ENCODE data around the gene ST3GAL3.
"Not testable (repeated sequence)": the region's sequence is repeated elsewhere in the genome, so short reads cannot be mapped to it uniquely, and the experiment has no call there.

The ST3GAL3 gene

GRCh38 chr1:43830802-43831201, 123.5 kb downstream of the ST3GAL3 start:
- Histone ChIP-seq H3K4me3 (replicated peaks; ENCODE audit: insufficient read depth, low read length) (no peak overlapping the region), H3K27me3 (ENCODE audit: insufficient read depth, poor library complexity, severe bottlenecking) (no peaks in the 10 kb centered on the region), H3K27ac (replicated peaks) (peak overlapping the region; percentile 95)
- DNase-seq (ENCODE audit: low read depth in 1 of 2, low spot score in 1 of 2) = no peak
- TF ChIP-seq, protein P1, sequence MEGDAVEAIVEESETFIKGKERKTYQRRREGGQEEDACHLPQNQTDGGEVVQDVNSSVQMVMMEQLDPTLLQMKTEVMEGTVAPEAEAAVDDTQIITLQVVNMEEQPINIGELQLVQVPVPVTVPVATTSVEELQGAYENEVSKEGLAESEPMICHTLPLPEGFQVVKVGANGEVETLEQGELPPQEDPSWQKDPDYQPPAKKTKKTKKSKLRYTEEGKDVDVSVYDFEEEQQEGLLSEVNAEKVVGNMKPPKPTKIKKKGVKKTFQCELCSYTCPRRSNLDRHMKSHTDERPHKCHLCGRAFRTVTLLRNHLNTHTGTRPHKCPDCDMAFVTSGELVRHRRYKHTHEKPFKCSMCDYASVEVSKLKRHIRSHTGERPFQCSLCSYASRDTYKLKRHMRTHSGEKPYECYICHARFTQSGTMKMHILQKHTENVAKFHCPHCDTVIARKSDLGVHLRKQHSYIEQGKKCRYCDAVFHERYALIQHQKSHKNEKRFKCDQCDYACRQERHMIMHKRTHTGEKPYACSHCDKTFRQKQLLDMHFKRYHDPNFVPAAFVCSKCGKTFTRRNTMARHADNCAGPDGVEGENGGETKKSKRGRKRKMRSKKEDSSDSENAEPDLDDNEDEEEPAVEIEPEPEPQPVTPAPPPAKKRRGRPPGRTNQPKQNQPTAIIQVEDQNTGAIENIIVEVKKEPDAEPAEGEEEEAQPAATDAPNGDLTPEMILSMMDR (IDR thresholded peaks at IDR 0.05; ENCODE audit: insufficient read depth, low read length) = no peak
- TF ChIP-seq SPI1 (IDR thresholded peaks at IDR 0.05; ENCODE audit: borderline replicate concordance, low read depth) = peak; percentile 52
- TF ChIP-seq POLR2AphosphoS5 (IDR thresholded peaks at IDR 0.05; ENCODE audit: low read depth) = no peak
- TF ChIP-seq, protein P2, sequence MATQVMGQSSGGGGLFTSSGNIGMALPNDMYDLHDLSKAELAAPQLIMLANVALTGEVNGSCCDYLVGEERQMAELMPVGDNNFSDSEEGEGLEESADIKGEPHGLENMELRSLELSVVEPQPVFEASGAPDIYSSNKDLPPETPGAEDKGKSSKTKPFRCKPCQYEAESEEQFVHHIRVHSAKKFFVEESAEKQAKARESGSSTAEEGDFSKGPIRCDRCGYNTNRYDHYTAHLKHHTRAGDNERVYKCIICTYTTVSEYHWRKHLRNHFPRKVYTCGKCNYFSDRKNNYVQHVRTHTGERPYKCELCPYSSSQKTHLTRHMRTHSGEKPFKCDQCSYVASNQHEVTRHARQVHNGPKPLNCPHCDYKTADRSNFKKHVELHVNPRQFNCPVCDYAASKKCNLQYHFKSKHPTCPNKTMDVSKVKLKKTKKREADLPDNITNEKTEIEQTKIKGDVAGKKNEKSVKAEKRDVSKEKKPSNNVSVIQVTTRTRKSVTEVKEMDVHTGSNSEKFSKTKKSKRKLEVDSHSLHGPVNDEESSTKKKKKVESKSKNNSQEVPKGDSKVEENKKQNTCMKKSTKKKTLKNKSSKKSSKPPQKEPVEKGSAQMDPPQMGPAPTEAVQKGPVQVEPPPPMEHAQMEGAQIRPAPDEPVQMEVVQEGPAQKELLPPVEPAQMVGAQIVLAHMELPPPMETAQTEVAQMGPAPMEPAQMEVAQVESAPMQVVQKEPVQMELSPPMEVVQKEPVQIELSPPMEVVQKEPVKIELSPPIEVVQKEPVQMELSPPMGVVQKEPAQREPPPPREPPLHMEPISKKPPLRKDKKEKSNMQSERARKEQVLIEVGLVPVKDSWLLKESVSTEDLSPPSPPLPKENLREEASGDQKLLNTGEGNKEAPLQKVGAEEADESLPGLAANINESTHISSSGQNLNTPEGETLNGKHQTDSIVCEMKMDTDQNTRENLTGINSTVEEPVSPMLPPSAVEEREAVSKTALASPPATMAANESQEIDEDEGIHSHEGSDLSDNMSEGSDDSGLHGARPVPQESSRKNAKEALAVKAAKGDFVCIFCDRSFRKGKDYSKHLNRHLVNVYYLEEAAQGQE (IDR thresholded peaks at IDR 0.05; ENCODE audit: insufficient replicate concordance, low read depth) = no peak

GRCh38 chr1:43831851-43832250, 124.5 kb downstream of the ST3GAL3 start:
- Histone ChIP-seq H3K4me3 (replicated peaks; ENCODE audit: insufficient read depth, low read length) (no peak overlapping the region), H3K27me3 (ENCODE audit: insufficient read depth, poor library complexity, severe bottlenecking) (no peaks in the 10 kb centered on the region), H3K27ac (replicated peaks) (peak overlapping the region; percentile 95)
- DNase-seq (ENCODE audit: low read depth in 1 of 2, low spot score in 1 of 2) = no peak
- peak; percentile 42; the same call in 1 of the 2 replicates for TF ChIP-seq SPI1 (IDR thresholded peaks at IDR 0.05; ENCODE audit: borderline replicate concordance, low read depth)
- TF ChIP-seq, protein P1 (IDR thresholded peaks at IDR 0.05; ENCODE audit: insufficient read depth, low read length) = no peak

DNA sequence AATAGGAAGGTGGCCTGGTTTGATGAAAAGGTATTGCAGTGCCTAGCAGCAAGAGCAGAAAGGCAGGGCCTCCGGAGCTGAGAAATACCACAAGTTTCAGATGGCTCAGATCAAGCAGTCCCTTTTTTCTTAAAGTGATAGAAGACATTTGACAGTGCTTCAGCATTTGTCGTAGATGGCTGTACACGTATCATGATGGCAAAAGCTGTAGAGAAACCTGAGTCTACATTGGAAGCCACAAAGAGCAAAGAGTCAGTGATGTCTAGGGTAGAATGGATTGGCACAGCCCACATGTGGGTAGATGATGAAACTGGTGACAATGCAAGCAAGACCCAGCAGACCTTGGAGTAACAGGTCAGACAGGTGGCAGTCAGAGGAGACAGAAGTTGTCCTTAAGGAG, 124.9 kb downstream of the ST3GAL3 start:
- TF ChIP-seq GABPA (IDR thresholded peaks at IDR 0.05; ENCODE audit: low read depth) (no peak), POLR2AphosphoS5 (IDR thresholded peaks at IDR 0.05; ENCODE audit: low read depth) (no peak), SPI1 (IDR thresholded peaks at IDR 0.05; ENCODE audit: borderline replicate concordance, low read depth) (no peak)
- TF ChIP-seq, protein P2 (IDR thresholded peaks at IDR 0.05; ENCODE audit: insufficient replicate concordance, low read depth) = no peak
- TF ChIP-seq, protein P1 (IDR thresholded peaks at IDR 0.05; ENCODE audit: insufficient read depth, low read length) = no peak
- H3K27ac ChIP-seq (replicated peaks) = peak overlapping the region; percentile 95
- H3K27me3 ChIP-seq (ENCODE audit: insufficient read depth, poor library complexity, severe bottlenecking) = no peaks in the 10 kb centered on the region
- H3K4me3 ChIP-seq (replicated peaks; ENCODE audit: insufficient read depth, low read length) = no peak overlapping the region
- DNase-seq (ENCODE audit: low read depth in 1 of 2, low spot score in 1 of 2) = peak in 1 of 2 experiments; percentile 64

DNA sequence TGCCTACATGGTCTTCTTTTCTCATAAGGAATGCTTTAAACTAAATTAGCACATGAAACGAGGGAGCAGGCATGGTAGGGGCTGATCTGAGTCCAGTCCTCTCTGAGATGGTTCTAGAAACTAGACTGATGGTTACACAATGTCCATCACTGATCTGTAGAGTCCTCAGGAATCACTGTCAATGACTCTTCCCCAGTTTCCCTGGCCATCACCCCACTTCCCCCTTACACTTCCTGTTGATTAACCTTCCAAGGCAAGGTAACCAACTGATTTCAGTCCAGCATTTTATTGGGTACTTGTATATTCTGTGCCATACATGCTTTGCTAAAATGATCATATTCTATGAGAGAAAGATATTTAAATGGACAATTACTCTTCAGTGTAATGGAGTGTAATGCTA, 125.7 kb downstream of the ST3GAL3 start:
- DNase-seq (ENCODE audit: low read depth in 1 of 2, low spot score in 1 of 2) = peak in 1 of 2 experiments; percentile 56
- no peak overlapping the region for H3K4me3 ChIP-seq (replicated peaks; ENCODE audit: insufficient read depth, low read length)
- TF ChIP-seq, protein P1 (IDR thresholded peaks at IDR 0.05; ENCODE audit: insufficient read depth, low read length) = no peak
- peak; percentile 54; the same call in 1 of the 2 replicates for TF ChIP-seq SPI1 (IDR thresholded peaks at IDR 0.05; ENCODE audit: borderline replicate concordance, low read depth)
- TF ChIP-seq POLR2AphosphoS5 (IDR thresholded peaks at IDR 0.05; ENCODE audit: low read depth) = no peak
- TF ChIP-seq, protein P2 (IDR thresholded peaks at IDR 0.05; ENCODE audit: insufficient replicate concordance, low read depth) = no peak
- no peak for TF ChIP-seq GABPA (IDR thresholded peaks at IDR 0.05; ENCODE audit: low read depth)
- H3K27ac ChIP-seq (replicated peaks) = peak overlapping the region; percentile 95
- H3K27me3 ChIP-seq (ENCODE audit: insufficient read depth, poor library complexity, severe bottlenecking) = no peaks in the 10 kb centered on the region

DNA sequence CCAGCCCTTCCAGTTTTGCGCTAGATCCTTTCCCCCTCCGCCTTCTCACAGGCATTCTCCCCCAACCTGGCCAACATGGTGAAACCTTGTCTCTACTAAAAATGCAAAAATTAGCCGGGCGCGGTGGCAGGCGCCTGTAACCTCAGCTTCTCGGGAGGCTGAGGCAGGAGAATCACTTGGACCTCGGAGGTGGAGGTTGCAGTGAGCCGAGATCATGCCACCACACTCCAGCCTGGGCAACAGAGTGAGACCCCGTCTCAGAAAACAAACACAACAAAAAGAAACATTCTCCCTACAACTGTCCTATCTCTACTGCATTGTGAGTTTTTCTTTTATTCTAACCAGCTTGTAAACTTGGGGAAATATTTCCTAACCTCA, 126.6 kb downstream of the ST3GAL3 start:
- Histone ChIP-seq H3K27ac (replicated peaks) (peak overlapping the region; percentile 95), H3K4me3 (replicated peaks; ENCODE audit: insufficient read depth, low read length) (peak overlapping the region; percentile 5; the same call in 1 of the 2 replicates)
- H3K27me3 ChIP-seq (ENCODE audit: insufficient read depth, poor library complexity, severe bottlenecking) = not testable (repeated sequence)
- DNase-seq (ENCODE audit: low read depth in 1 of 2, low spot score in 1 of 2) = peak in 1 of 2 experiments; percentile 34

Measured in HL-60 (cell line).